LNCAP (cell line): ENCODE results near the gene ALG12.

Experiments
- CTCF ChIP-seq: fragments of 450-650 bp; IDR thresholded peaks from 2 replicates; pipeline ENCODE4 v1.5.1; 2017; ENCODE audit warnings: mild to moderate bottlenecking

Gene ALG12

GRCh38 chr22:49958931-49959781, 40.9 kb upstream of the ALG12 start:
- TF ChIP-seq CTCF = no peak

- TF ChIP-seq CTCF = no peak
Measured at GRCh38 chr22:49958366-49958921, 40.2 kb upstream of the ALG12 start.

GRCh38 chr22:49957826-49958365, 39.7 kb upstream of the ALG12 start:
- no peak for TF ChIP-seq CTCF

- TF ChIP-seq CTCF = no peak
Measured at GRCh38 chr22:49956914-49957825, 38.9 kb upstream of the ALG12 start.

- TF ChIP-seq CTCF = no peak
Measured at GRCh38 chr22:49956418-49956770, 38.2 kb upstream of the ALG12 start.

- no peak for TF ChIP-seq CTCF
Measured at GRCh38 chr22:49955581-49956417, 37.6 kb upstream of the ALG12 start.
